Peyer's patch (tissue), 4 donors: ENCODE data around the gene B4GALT5. TPM values are rescaled to one million over a fixed set of nuclear protein-coding genes. Genes with fewer than 3 reads are reported as not detected.

Experiments
- DNase-seq, 3 donors: peaks; one replicate each; pipeline ENCODE4 v3.0.0-alpha.2; 2017 to 2019
- H3K27ac ChIP-seq, 4 donors: fragments of 200-600 bp; sonication (generic); one replicate each; pipeline ENCODE4 v1.5.1; 2016 to 2019
- H3K27me3 ChIP-seq, 2 donors: fragments of 200-600 bp; sonication (generic); one replicate each; pipeline ENCODE4 v1.5.1; 2019
- H3K36me3 ChIP-seq, 3 donors: fragments of 200-600 bp; sonication (generic); one replicate each; pipeline ENCODE4 v1.5.1; 2016 to 2019
- H3K4me1 ChIP-seq, 4 donors: fragments of 200-600 bp; sonication (generic); one replicate each; pipeline ENCODE4 v1.5.1; 2016 to 2019
- H3K4me3 ChIP-seq, 4 donors: fragments of 200-600 bp; sonication (generic); 1 replicate in 3 of 4; 2 replicates in 1 of 4; pipeline ENCODE4 v1.5.1; 2016 to 2019; ENCODE audit warnings: mild to moderate bottlenecking in 1 of 4
- H3K9me3 ChIP-seq, 4 donors: fragments of 200-600 bp; sonication (generic); one replicate each; pipeline ENCODE4 v1.5.1; 2016 to 2019; ENCODE audit warnings: mild to moderate bottlenecking in 1 of 4
- POLR2A ChIP-seq, 2 donors: fragments of 450-650 bp; IDR thresholded peaks; one replicate each; pipeline ENCODE4 v1.5.1; 2017; ENCODE audit warnings: antibody characterized with exemption in 2 of 2, mild to moderate bottlenecking in 2 of 2, moderate library complexity in 2 of 2
- total RNA-seq, 4 donors: library from RNA; depleted of rRNA; stranded (reverse); fragments of >200 nt; gene quantifications; one replicate each; pipeline ENCODE4 v1.1.0, GENCODE V29; 2016
- TF ChIP-seq, protein P1 (sequence below), 6 experiments: fragments of 450-650 bp in 4 of 6; fragments of 200-600 bp in 2 of 6; sonication (generic) in 1 of 6; IDR thresholded peaks; one replicate each; pipeline ENCODE4 v1.5.1; 2017 to 2019; ENCODE audit warnings: antibody characterized with exemption in 6 of 6, mild to moderate bottlenecking in 3 of 6, moderate library complexity in 1 of 6

B4GALT5 gene
- total RNA-seq, 4 donors from 2014 or later: 8.3 to 24.5 (median 19.3) TPM

DNA sequence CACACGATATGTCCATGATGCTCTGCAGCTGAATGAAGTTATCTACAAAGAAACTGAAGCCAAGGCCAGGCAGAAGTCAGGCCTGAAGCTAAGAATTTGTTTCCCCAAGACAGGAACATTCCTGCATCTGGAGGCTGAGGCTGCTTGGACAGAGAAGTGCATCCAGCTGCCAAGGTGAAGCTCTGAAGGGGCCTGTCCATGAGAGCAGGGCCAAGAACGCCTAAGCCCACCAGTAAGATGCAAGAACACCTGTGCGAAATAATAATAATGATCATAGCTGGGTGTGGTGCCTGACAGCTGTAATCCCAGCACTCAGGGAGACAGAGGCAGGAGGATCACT is 37.7 kb upstream of the B4GALT5 start:
- H3K4me1 ChIP-seq: peaks cover 0 to 6% (median 5%) of the 10 kb centered on the region in 4 donors
- H3K4me3 ChIP-seq: no peak overlapping the region
- H3K27ac ChIP-seq: peak overlapping the region in 1 of 4 donors; percentile 58
- TF ChIP-seq POLR2A (IDR thresholded peaks at IDR 0.05): no peak
- TF ChIP-seq, protein P1, sequence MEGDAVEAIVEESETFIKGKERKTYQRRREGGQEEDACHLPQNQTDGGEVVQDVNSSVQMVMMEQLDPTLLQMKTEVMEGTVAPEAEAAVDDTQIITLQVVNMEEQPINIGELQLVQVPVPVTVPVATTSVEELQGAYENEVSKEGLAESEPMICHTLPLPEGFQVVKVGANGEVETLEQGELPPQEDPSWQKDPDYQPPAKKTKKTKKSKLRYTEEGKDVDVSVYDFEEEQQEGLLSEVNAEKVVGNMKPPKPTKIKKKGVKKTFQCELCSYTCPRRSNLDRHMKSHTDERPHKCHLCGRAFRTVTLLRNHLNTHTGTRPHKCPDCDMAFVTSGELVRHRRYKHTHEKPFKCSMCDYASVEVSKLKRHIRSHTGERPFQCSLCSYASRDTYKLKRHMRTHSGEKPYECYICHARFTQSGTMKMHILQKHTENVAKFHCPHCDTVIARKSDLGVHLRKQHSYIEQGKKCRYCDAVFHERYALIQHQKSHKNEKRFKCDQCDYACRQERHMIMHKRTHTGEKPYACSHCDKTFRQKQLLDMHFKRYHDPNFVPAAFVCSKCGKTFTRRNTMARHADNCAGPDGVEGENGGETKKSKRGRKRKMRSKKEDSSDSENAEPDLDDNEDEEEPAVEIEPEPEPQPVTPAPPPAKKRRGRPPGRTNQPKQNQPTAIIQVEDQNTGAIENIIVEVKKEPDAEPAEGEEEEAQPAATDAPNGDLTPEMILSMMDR (IDR thresholded peaks at IDR 0.05): no peak
- H3K27me3 ChIP-seq: no peaks in the 10 kb centered on the region
- H3K9me3 ChIP-seq: no peaks in the 10 kb centered on the region
- DNase-seq: no peak
- no peaks in the 10 kb centered on the region for H3K36me3 ChIP-seq

GRCh38 chr20:49750611-49751396 is 37.1 kb upstream of the B4GALT5 start:
- H3K9me3 ChIP-seq: no peaks in the 10 kb centered on the region
- H3K27ac ChIP-seq: peak overlapping the region in 3 of 4 donors; percentile 20 to 58 (median 32)
- no peak for TF ChIP-seq POLR2A (IDR thresholded peaks at IDR 0.05)
- TF ChIP-seq, protein P1 (IDR thresholded peaks at IDR 0.05): no peak
- peak in 2 of 3 donors; percentile 71 to 75 for DNase-seq
- no peaks in the 10 kb centered on the region for H3K27me3 ChIP-seq
- peak overlapping the region in 1 of 4 donors; percentile 15 for H3K4me3 ChIP-seq
- H3K4me1 ChIP-seq: peaks cover 0 to 6% (median 5%) of the 10 kb centered on the region in 4 donors
- no peaks in the 10 kb centered on the region for H3K36me3 ChIP-seq

DNA sequence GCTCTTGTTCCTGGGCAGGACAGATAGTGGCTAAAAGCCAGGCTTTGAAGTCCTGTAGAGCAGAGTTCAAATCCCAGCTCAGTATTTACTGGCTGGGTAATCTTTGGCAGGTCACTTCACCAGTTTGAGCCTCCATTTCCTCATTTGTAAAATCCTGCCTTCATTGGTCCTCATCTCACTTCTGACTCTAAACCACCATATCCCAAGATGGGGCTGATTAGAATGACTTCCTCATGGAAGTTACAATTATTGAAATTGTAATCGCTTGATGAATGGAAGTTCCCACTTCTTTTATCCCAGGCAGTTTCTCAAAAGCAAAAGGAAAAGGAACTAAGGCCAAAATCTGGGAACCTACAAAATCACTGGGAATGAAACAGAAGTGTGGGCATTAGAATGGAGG is 35.9 kb upstream of the B4GALT5 start:
- no peak for TF ChIP-seq POLR2A (IDR thresholded peaks at IDR 0.05)
- TF ChIP-seq, protein P1 (IDR thresholded peaks at IDR 0.05): no peak

DNA sequence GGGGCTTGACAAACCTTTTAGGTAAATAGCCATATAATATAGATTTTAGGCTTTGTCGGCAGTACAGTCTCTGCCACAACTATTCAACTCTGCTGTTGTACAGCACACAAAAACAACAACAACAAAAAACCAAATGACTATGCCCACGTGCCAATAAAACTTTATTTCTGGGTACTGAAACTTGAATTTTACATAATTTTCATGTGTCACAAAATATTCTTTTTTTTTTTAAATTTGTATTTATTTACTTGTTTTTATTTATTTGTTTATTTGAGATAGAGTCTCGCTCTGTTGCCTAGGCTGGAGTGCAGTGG is 34.8 kb upstream of the B4GALT5 start:
- no peak for TF ChIP-seq POLR2A (IDR thresholded peaks at IDR 0.05)
- TF ChIP-seq, protein P1 (IDR thresholded peaks at IDR 0.05): no peak

More for the DNA sequence above, 35.9 kb upstream of the B4GALT5 start:
- Histone ChIP-seq H3K36me3 (no peaks in the 10 kb centered on the region), H3K27ac (no peak overlapping the region), H3K4me3 (no peak overlapping the region), H3K9me3 (no peaks in the 10 kb centered on the region), H3K4me1 (peaks cover 0 to 6% (median 5%) of the 10 kb centered on the region in 4 donors), H3K27me3 (no peaks in the 10 kb centered on the region)
- no peak for DNase-seq

DNA sequence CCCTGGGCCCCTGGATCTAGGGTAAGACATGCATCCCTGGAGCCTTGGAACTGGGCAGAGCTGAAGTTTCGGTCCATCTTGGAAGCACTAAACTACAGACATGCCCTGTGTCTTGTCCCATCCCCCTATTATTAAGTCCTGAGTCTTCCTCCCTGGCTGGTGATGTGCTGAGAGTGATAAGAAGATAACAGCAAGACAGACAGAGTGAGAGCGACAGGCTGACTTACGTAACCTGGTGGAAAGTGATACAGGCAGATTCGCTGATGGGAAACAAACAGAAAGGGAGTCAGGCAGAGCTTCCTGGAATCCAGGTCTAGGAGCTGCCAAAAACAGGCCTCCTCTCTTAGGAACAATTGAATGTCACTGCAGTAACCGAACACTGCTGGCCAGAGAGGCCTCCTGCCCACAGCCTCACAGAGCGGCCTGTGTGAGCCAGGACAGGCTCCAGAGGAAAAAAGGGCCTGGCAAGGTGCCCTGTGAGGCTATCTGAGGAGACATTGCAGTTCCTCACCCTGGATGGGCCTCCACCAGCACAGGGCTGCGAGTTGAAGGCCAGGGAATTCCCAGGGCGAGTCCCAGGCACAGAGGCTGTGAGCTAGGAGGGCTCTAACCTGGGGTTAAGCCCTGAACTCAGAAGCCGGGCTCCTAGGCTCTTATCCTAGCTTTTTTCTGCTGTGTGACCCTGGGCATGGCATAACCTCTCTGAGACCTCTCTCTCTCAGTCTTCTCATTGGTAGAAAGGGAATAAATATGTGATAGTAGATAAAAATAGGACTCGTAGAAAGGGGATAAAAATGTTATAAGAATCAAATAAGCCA is 34.2 kb upstream of the B4GALT5 start:
- no peaks in the 10 kb centered on the region for H3K36me3 ChIP-seq
- TF ChIP-seq, protein P1 (IDR thresholded peaks at IDR 0.05): no peak
- no peak for TF ChIP-seq POLR2A (IDR thresholded peaks at IDR 0.05)
- DNase-seq: peak; percentile 29 to 73 (median 53)
- H3K4me1 ChIP-seq: peaks cover 0 to 6% (median 5%) of the 10 kb centered on the region in 4 donors
- H3K27ac ChIP-seq: peak overlapping the region; percentile 8 to 79 (median 38)
- H3K27me3 ChIP-seq: no peaks in the 10 kb centered on the region
- no peak overlapping the region for H3K4me3 ChIP-seq
- no peaks in the 10 kb centered on the region for H3K9me3 ChIP-seq

More for the DNA sequence above, 34.8 kb upstream of the B4GALT5 start:
- no peak for DNase-seq
- Histone ChIP-seq H3K36me3 (no peaks in the 10 kb centered on the region), H3K4me3 (no peak overlapping the region), H3K27ac (peak overlapping the region in 2 of 4 donors; percentile 8 to 79), H3K4me1 (peaks cover 0 to 6% (median 5%) of the 10 kb centered on the region in 4 donors), H3K9me3 (no peaks in the 10 kb centered on the region), H3K27me3 (no peaks in the 10 kb centered on the region)
